HUES6 (cell line): ENCODE results near the gene SLC26A6.

Experiments
- H3K27ac ChIP-seq: 2 replicates; pipeline ENCODE4 v1.7.0; 2013; ENCODE audit warnings: low read depth, mild to moderate bottlenecking, low read length, inconsistent platforms
- H3K27me3 ChIP-seq: 2 replicates; pipeline ENCODE4 v1.6.1; 2013; ENCODE audit warnings: low read length; ENCODE audit not compliant: control insufficient read depth, insufficient read depth
- H3K36me3 ChIP-seq: 2 replicates; pipeline ENCODE4 v1.6.1; 2013; ENCODE audit warnings: low read length; ENCODE audit not compliant: control insufficient read depth, insufficient read depth
- H3K4me1 ChIP-seq: 2 replicates; pipeline ENCODE4 v1.6.1; 2013; ENCODE audit warnings: low read length; ENCODE audit not compliant: control insufficient read depth, insufficient read depth
- H3K4me3 ChIP-seq: 2 replicates; pipeline ENCODE4 v1.5.1; 2013; ENCODE audit warnings: low read depth, low read length
- H3K9ac ChIP-seq: one replicate; pipeline ENCODE4 v1.6.1; 2013; ENCODE audit warnings: mild to moderate bottlenecking, low read length
- H3K9me3 ChIP-seq: 2 replicates; pipeline ENCODE4 v1.6.1; 2013; ENCODE audit warnings: low read depth, low read length; ENCODE audit not compliant: control insufficient read depth, insufficient read depth

Gene SLC26A6

GRCh38 chr3:48612309-48612708 is 23.0 kb downstream of the SLC26A6 start:
- Histone ChIP-seq H3K4me3 (no peak overlapping the region), H3K36me3 (peaks cover 10% of the 10 kb centered on the region), H3K27ac (no peak overlapping the region), H3K9ac (no peak overlapping the region), H3K4me1 (0 out of 2 replicates have a peak, but pooled peaks cover 5% of the 10 kb centered on the region), H3K9me3 (peaks cover 10% of the 10 kb centered on the region), H3K27me3 (no peaks in the 10 kb centered on the region; the same call in 1 of the 2 replicates)

GRCh38 chr3:48609088-48610005 is 25.9 kb downstream of the SLC26A6 start, which contains the start of gene UQCRC1:
TSS of gene UQCRC1 (minus strand) at chr3:48609646. CDS start at chr3:48609620, 26 bp downstream.
- Histone ChIP-seq H3K9me3 (no peaks in the 10 kb centered on the region), H3K36me3 (peaks cover 30% of the 10 kb centered on the region), H3K4me3 (peak within 1 kb of the TSS; percentile 96), H3K9ac (peak within 1 kb of the TSS; percentile 95), H3K4me1 (0 out of 2 replicates have a peak, but pooled peaks cover 5% of the 10 kb centered on the region), H3K27ac (peak within 1 kb of the TSS; percentile 87), H3K27me3 (no peaks in the 10 kb centered on the region; the same call in 1 of the 2 replicates)

- H3K9ac ChIP-seq = no peak overlapping the region
- peaks cover 48% of the 10 kb centered on the region for H3K36me3 ChIP-seq
- 0 out of 2 replicates have a peak, but pooled peaks cover 5% of the 10 kb centered on the region for H3K4me1 ChIP-seq
- H3K27me3 ChIP-seq = no peaks in the 10 kb centered on the region; the same call in 1 of the 2 replicates
- H3K9me3 ChIP-seq = no peaks in the 10 kb centered on the region
- no peak overlapping the region for H3K27ac ChIP-seq
- H3K4me3 ChIP-seq = no peak overlapping the region
Measured at GRCh38 chr3:48607519-48607918, 27.7 kb downstream of the SLC26A6 start.

- Histone ChIP-seq H3K4me3 (no peak overlapping the region), H3K36me3 (peaks cover 95% of the 10 kb centered on the region)
Measured at GRCh38 chr3:48601622-48601994, 33.7 kb downstream of the SLC26A6 start.

GRCh38 chr3:48600711-48601621 is 34.3 kb downstream of the SLC26A6 start:
- Histone ChIP-seq H3K4me3 (no peak overlapping the region), H3K27me3 (no peaks in the 10 kb centered on the region), H3K4me1 (peaks cover 32% of the 10 kb centered on the region), H3K9ac (no peak overlapping the region), H3K36me3 (peaks cover 92% of the 10 kb centered on the region), H3K9me3 (no peaks in the 10 kb centered on the region), H3K27ac (no peak overlapping the region)

More at GRCh38 chr3:48601622-48601994, 33.7 kb downstream of the SLC26A6 start:
- Histone ChIP-seq H3K27me3 (no peaks in the 10 kb centered on the region), H3K4me1 (peaks cover 26% of the 10 kb centered on the region; the same call in 1 of the 2 replicates), H3K27ac (no peak overlapping the region), H3K9ac (no peak overlapping the region), H3K9me3 (no peaks in the 10 kb centered on the region)

- peaks cover 40% of the 10 kb centered on the region for H3K4me1 ChIP-seq
- no peak overlapping the region for H3K9ac ChIP-seq
- peaks cover 1% of the 10 kb centered on the region; the same call in 1 of the 2 replicates for H3K27me3 ChIP-seq
- no peaks in the 10 kb centered on the region for H3K9me3 ChIP-seq
- no peak overlapping the region for H3K4me3 ChIP-seq
- H3K36me3 ChIP-seq = peaks cover 79% of the 10 kb centered on the region
- H3K27ac ChIP-seq = no peak overlapping the region
Measured at GRCh38 chr3:48599509-48600285, 35.6 kb downstream of the SLC26A6 start.

- Histone ChIP-seq H3K4me3 (no peak overlapping the region), H3K27me3 (peaks cover 7% of the 10 kb centered on the region; the same call in 1 of the 2 replicates), H3K4me1 (peaks cover 46% of the 10 kb centered on the region), H3K27ac (peak overlapping the region; percentile 68; the same call in 1 of the 2 replicates), H3K9me3 (no peaks in the 10 kb centered on the region), H3K36me3 (peaks cover 73% of the 10 kb centered on the region), H3K9ac (peak overlapping the region; percentile 29)
Measured at GRCh38 chr3:48599077-48599501, 36.2 kb downstream of the SLC26A6 start.

- Histone ChIP-seq H3K27ac (peak overlapping the region; percentile 68; the same call in 1 of the 2 replicates), H3K36me3 (peaks cover 68% of the 10 kb centered on the region), H3K4me3 (no peak overlapping the region), H3K27me3 (peaks cover 7% of the 10 kb centered on the region; the same call in 1 of the 2 replicates), H3K9me3 (no peaks in the 10 kb centered on the region), H3K4me1 (peaks cover 48% of the 10 kb centered on the region), H3K9ac (peak overlapping the region; percentile 29)
Measured at GRCh38 chr3:48598323-48599076, 36.8 kb downstream of the SLC26A6 start.

GRCh38 chr3:48597408-48597800 is 37.9 kb downstream of the SLC26A6 start:
- Histone ChIP-seq H3K9me3 (no peaks in the 10 kb centered on the region), H3K4me3 (no peak overlapping the region), H3K36me3 (peaks cover 68% of the 10 kb centered on the region), H3K27me3 (peaks cover 7% of the 10 kb centered on the region; the same call in 1 of the 2 replicates), H3K4me1 (peaks cover 51% of the 10 kb centered on the region), H3K27ac (no peak overlapping the region; the same call in 1 of the 2 replicates), H3K9ac (peak overlapping the region; percentile 58)
